Stimulated activated naive CD8-positive, alpha-beta T cell treated with anti-CD3 and anti-CD28 coated beads, Interleukin-15, amount 100 ng/mL, for 72 hours (primary cell): ENCODE data around the gene TPPP2.

ENCODE experiments used
- ATAC-seq: fragments of 150-1000 bp; cut with Tn5 transposase; 2 replicates; pipeline ENCODE4 v1.10.0; 2021; ENCODE audit warnings: mild to moderate bottlenecking, moderate library complexity
- DNase-seq, 2 donors: peaks; one replicate each; pipeline ENCODE4 v3.0.0; 2021 to 2022
- H3K27ac Mint-ChIP-seq, 2 donors: one replicate each; pipeline ENCODE4 v1.8.0; 2022; ENCODE audit warnings: mild to moderate bottlenecking in 2 of 2, mixed read lengths in 2 of 2, moderate library complexity in 2 of 2
- H3K27me3 Mint-ChIP-seq: one replicate; pipeline ENCODE4 v1.8.0; 2022; ENCODE audit warnings: mixed read lengths
- H3K4me1 Mint-ChIP-seq: one replicate; pipeline ENCODE4 v1.8.0; 2022; ENCODE audit warnings: mild to moderate bottlenecking, mixed read lengths
- H3K4me3 Mint-ChIP-seq, 2 donors: one replicate each; pipeline ENCODE4 v1.8.0; 2022; ENCODE audit warnings: mild to moderate bottlenecking in 2 of 2, mixed read lengths in 2 of 2, moderate library complexity in 1 of 2
- H3K9me3 Mint-ChIP-seq, 2 donors: one replicate each; pipeline ENCODE4 v1.8.0; 2022; ENCODE audit warnings: mixed read lengths in 2 of 2

TPPP2 gene

GRCh38 chr14:21072031-21072473 lies 42.0 kb downstream of the TPPP2 start:
- ATAC-seq = no peak
- peaks cover 39% of the 10 kb centered on the region for H3K4me1 Mint-ChIP-seq
- H3K27ac Mint-ChIP-seq = no peak overlapping the region
- no peak for DNase-seq
- H3K4me3 Mint-ChIP-seq = peak overlapping the region in 1 of 2 donors; percentile 88
- no peaks in the 10 kb centered on the region for H3K9me3 Mint-ChIP-seq
- H3K27me3 Mint-ChIP-seq = peaks cover 70% of the 10 kb centered on the region

DNA sequence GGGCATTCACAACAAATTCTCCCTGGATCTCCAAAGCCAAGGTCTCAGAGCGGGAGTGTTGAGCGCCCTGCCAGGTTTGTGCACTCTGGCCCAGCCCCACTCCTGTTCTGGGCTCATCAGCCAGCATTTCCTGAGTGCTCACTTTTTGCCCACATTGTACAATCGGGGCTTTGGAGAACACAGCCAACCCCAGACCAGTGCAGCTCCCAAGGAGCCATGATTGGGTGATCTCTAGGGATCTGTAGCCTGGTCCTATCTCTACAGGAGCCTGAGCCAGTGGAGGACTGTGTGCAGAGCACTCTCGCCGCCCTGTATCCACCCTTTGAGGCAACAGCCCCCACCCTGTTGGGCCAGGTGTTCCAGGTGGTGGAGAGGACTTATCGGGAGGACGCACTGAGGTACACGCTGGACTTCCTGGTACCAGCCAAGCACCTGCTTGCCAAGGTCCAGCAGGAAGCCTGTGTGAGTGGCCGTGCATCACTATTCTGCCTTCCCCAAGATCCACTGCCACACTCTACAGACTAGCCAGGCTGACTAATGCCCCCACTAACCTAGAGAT lies 42.8 kb downstream of the TPPP2 start:
- H3K4me3 Mint-ChIP-seq = no peak overlapping the region
- no peaks in the 10 kb centered on the region for H3K9me3 Mint-ChIP-seq
- peaks cover 62% of the 10 kb centered on the region for H3K27me3 Mint-ChIP-seq
- peaks cover 39% of the 10 kb centered on the region for H3K4me1 Mint-ChIP-seq
- H3K27ac Mint-ChIP-seq = no peak overlapping the region
- ATAC-seq = no peak
- DNase-seq = no peak

DNA sequence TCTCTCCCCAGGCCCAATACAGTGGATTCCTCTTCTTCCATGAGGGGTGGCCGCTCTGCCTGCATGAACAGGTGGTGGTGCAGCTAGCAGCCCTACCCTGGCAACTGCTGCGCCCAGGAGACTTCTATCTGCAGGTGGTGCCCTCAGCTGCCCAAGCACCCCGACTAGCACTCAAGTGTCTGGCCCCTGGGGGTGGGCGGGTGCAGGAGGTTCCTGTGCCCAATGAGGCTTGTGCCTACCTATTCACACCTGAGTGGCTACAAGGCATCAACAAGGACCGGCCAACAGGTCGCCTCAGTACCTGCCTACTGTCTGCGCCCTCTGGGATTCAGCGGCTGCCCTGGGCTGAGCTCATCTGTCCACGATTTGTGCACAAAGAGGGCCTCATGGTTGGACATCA lies 43.9 kb downstream of the TPPP2 start:
- peaks cover 51% of the 10 kb centered on the region for H3K27me3 Mint-ChIP-seq
- H3K9me3 Mint-ChIP-seq = no peaks in the 10 kb centered on the region
- H3K4me1 Mint-ChIP-seq = peaks cover 33% of the 10 kb centered on the region
- H3K4me3 Mint-ChIP-seq = no peak overlapping the region
- H3K27ac Mint-ChIP-seq = no peak overlapping the region
- ATAC-seq (no peak), DNase-seq (no peak)

GRCh38 chr14:21074398-21075272 lies 44.6 kb downstream of the TPPP2 start:
- H3K27me3 Mint-ChIP-seq = peaks cover 44% of the 10 kb centered on the region

GRCh38 chr14:21075719-21076437 lies 45.9 kb downstream of the TPPP2 start:
- H3K27me3 Mint-ChIP-seq = peaks cover 31% of the 10 kb centered on the region
- DNase-seq (no peak), ATAC-seq (no peak)
- no peaks in the 10 kb centered on the region for H3K9me3 Mint-ChIP-seq
- peaks cover 17% of the 10 kb centered on the region for H3K4me1 Mint-ChIP-seq
- H3K4me3 Mint-ChIP-seq = no peak overlapping the region
- H3K27ac Mint-ChIP-seq = no peak overlapping the region

More at GRCh38 chr14:21074398-21075272, 44.6 kb downstream of the TPPP2 start:
- Mint-ChIP-seq H3K27ac (no peak overlapping the region), H3K9me3 (no peaks in the 10 kb centered on the region), H3K4me1 (peaks cover 26% of the 10 kb centered on the region), H3K4me3 (no peak overlapping the region)
- no peak for ATAC-seq
- no peak for DNase-seq

DNA sequence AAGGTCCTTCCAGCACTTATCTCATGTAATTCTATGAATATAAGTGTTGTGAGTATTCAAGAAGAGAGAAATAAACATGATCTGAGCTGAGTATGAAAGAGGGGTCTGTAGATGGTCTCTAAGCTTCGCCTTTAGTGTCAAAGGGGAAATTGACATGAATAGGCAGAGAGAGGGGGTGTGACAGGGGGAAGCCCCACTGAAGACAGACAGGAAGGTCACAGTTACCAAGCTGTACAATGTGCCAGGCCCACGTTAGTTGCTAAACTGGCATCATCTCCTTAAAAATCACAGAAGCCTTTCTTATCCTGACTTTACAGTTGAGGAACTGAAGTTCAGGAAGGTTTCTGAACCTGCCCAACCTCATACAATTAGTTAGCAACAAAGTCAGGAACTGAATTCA lies 47.7 kb downstream of the TPPP2 start:
- Mint-ChIP-seq H3K9me3 (no peaks in the 10 kb centered on the region), H3K4me1 (no peaks in the 10 kb centered on the region), H3K27me3 (peaks cover 13% of the 10 kb centered on the region)

DNA sequence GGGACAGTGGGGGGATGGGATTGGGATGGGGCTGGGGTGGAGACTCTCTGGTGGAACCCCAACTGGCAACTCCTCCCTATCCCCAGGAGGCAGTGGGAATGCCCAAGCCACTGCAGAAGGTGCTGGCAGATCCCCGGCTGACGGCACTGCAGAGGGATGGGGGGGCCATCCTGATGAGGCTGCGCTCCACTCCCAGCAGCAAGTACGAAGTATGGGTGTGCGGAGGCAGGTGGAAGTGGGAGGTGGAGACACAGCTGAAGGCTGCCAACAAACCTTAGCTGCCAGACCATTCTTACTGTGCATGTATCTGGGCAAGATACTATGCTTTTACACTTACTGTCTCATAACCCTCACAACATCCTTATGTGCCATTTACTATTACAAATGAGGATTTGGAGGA lies 48.3 kb downstream of the TPPP2 start:
- Mint-ChIP-seq H3K4me3 (no peak overlapping the region), H3K9me3 (no peaks in the 10 kb centered on the region), H3K27me3 (peaks cover 7% of the 10 kb centered on the region), H3K27ac (no peak overlapping the region), H3K4me1 (no peaks in the 10 kb centered on the region)
- no peak for DNase-seq
- no peak for ATAC-seq

More for the DNA sequence above, 47.7 kb downstream of the TPPP2 start:
- Mint-ChIP-seq H3K4me3 (no peak overlapping the region), H3K27ac (peak overlapping the region in 1 of 2 donors; percentile 77)
- DNase-seq = no peak
- no peak for ATAC-seq

DNA sequence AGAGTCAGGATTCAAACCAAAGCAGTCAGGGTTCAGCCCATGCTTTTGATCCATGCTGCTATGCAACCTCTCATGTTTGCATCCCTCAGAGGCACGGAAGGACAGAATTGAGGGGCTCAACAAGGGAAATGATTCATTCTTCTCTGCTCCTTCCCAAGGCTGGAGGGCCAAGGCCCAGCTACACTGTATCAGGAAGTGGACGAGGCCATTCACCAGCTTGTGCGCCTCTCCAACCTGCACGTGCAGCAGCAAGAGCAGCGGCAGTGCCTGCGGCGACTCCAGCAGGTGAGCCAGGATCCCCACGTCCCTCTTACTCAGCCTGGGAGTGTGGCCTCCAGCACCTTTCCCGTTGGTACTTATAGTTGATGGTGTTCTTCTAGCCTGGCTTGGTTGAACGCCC lies 48.7 kb downstream of the TPPP2 start:
- H3K27me3 Mint-ChIP-seq = peaks cover 3% of the 10 kb centered on the region
- H3K4me1 Mint-ChIP-seq = no peaks in the 10 kb centered on the region
- H3K4me3 Mint-ChIP-seq = no peak overlapping the region
- H3K9me3 Mint-ChIP-seq = no peaks in the 10 kb centered on the region
- no peak for DNase-seq
- no peak for ATAC-seq
- H3K27ac Mint-ChIP-seq = no peak overlapping the region

- H3K4me3 Mint-ChIP-seq = no peak overlapping the region
- H3K4me1 Mint-ChIP-seq = peaks cover 3% of the 10 kb centered on the region
- H3K27ac Mint-ChIP-seq = peak overlapping the region in 1 of 2 donors; percentile 10
- ATAC-seq = peak; percentile 39
- no peak for DNase-seq
- no peaks in the 10 kb centered on the region for H3K27me3 Mint-ChIP-seq
- no peaks in the 10 kb centered on the region for H3K9me3 Mint-ChIP-seq
These were observed 51.6 kb downstream of the TPPP2 start for GRCh38 chr14:21081521-21082142.
